ENCODE results near the gene IFITM2. TPM values are rescaled to one million over a fixed set of nuclear protein-coding genes. Genes with fewer than 3 reads are reported as not detected.

IFITM2 gene
- total and polyA plus RNA-seq, 2 experiments from 2014 or later: 104 to 1,025 TPM

- Histone ChIP-seq H3K4me2 (ENCODE audit: unreplicated experiment) (no peak overlapping the region), H3K9me2 (ENCODE audit: insufficient read depth) (no peaks in the 10 kb centered on the region), H4K20me1 (ENCODE audit: insufficient read depth) (no peaks in the 10 kb centered on the region), H3F3A (ENCODE audit: insufficient read depth) (no peaks in the 10 kb centered on the region), H2AFZ (no peak overlapping the region), H3K27ac (no peak overlapping the region), H3K4me3 (no peak overlapping the region), H3K79me2 (ENCODE audit: insufficient read depth) (no peaks in the 10 kb centered on the region), H3K4me1 (ENCODE audit: insufficient read depth) (no peaks in the 10 kb centered on the region), H3K36me3 (ENCODE audit: low read depth) (no peaks in the 10 kb centered on the region), H3K9ac (no peak overlapping the region), H3K27me3 (replicated peaks; ENCODE audit: insufficient read depth) (no peaks in the 10 kb centered on the region), H3K9me3 (ENCODE audit: low read depth) (no peaks in the 10 kb centered on the region)
- no peak for DNase-seq
- in situ Hi-C loops (cut with MboI): no loop called here
- TF ChIP-seq EZH2phosphoT487 (IDR thresholded peaks at IDR 0.05; ENCODE audit: insufficient read depth, low read depth) (no peak), EZH2 (IDR thresholded peaks at IDR 0.05; ENCODE audit: insufficient read depth, poor library complexity, severe bottlenecking) (no peak)
- WGBS, 2 experiments (ENCODE audit: low coverage in 1 of 2, low lambda C conversion rate in 2 of 2, missing lambda C conversion rate in 2 of 2): 90 to 94% methylated on average over 25 to 27 of the region's 27 CpGs
Observed at GRCh38 chr11:293852-294661, 13.6 kb upstream of the IFITM2 start.

GRCh38 chr11:294780-295179 lies 12.8 kb upstream of the IFITM2 start:
- H3K9me2 ChIP-seq (ENCODE audit: insufficient read depth): no peaks in the 10 kb centered on the region
- H4K20me1 ChIP-seq (ENCODE audit: insufficient read depth): no peaks in the 10 kb centered on the region
- no peak overlapping the region for H3K4me2 ChIP-seq (ENCODE audit: unreplicated experiment)
- no peaks in the 10 kb centered on the region for H3K79me2 ChIP-seq (ENCODE audit: insufficient read depth)
- 89 to 94% methylated on average over 15 of the region's 16 CpGs for WGBS, 2 experiments (ENCODE audit: low coverage in 1 of 2, low lambda C conversion rate in 2 of 2, missing lambda C conversion rate in 2 of 2)
- in situ Hi-C loops (cut with MboI): no loop called here
- H3K9ac ChIP-seq: no peak overlapping the region
- no peaks in the 10 kb centered on the region for H3K27me3 ChIP-seq (replicated peaks; ENCODE audit: insufficient read depth)
- DNase-seq: no peak
- no peak overlapping the region for H2AFZ ChIP-seq
- H3K9me3 ChIP-seq (ENCODE audit: low read depth): no peaks in the 10 kb centered on the region
- no peak overlapping the region for H3K27ac ChIP-seq
- H3K36me3 ChIP-seq (ENCODE audit: low read depth): no peaks in the 10 kb centered on the region
- no peak for TF ChIP-seq EZH2 (IDR thresholded peaks at IDR 0.05; ENCODE audit: insufficient read depth, poor library complexity, severe bottlenecking)
- TF ChIP-seq EZH2phosphoT487 (IDR thresholded peaks at IDR 0.05; ENCODE audit: insufficient read depth, low read depth): no peak
- no peaks in the 10 kb centered on the region for H3K4me1 ChIP-seq (ENCODE audit: insufficient read depth)
- H3F3A ChIP-seq (ENCODE audit: insufficient read depth): no peaks in the 10 kb centered on the region
- no peak overlapping the region for H3K4me3 ChIP-seq

DNA sequence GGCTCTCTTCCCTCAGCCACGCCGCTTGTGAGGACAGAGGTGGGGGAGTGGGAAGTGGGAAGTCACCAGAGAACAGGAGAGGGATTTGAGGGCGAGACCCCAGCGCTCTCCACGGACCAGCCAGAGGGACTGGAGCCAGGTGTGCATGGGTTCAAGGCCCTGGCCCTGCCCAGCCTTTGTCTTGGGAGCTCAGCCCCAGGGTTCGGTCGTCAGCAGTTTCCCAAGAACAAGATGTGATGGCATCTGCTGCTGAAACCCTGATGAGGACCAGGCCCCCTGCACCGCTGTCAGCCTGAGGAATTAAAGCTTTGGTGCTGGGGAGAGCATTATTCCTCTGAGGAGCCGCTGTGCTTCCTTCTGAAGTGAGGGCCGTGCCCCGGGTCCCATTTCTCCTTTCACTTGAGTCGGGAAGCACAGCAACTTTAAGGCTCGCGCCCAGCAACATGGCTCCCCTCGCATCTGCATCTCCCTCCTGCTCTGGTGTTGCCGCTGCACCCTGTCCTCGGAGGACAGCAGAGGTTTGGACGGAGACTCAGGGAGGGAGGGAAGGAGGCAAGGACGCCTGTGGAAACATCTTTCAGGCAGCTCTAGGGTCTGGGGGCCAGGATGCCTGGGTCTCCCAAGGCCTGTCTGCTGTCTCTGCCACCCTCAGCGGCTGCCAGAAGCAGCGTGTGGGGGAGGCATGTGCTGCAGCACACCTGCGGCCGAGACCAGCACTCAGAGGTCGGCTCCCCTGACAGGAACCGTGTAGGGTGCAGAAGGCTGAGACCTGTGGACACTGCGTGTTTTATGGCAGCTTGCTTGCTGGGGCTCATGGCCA lies 12.1 kb upstream of the IFITM2 start:
- no peak overlapping the region for H3K9ac ChIP-seq
- in situ Hi-C loops (cut with MboI): no loop called here
- TF ChIP-seq EZH2phosphoT487 (IDR thresholded peaks at IDR 0.05; ENCODE audit: insufficient read depth, low read depth): no peak
- TF ChIP-seq EZH2 (IDR thresholded peaks at IDR 0.05; ENCODE audit: insufficient read depth, poor library complexity, severe bottlenecking): no peak
- no peaks in the 10 kb centered on the region for H4K20me1 ChIP-seq (ENCODE audit: insufficient read depth)
- H3K9me3 ChIP-seq (ENCODE audit: low read depth): no peaks in the 10 kb centered on the region
- no peaks in the 10 kb centered on the region for H3K9me2 ChIP-seq (ENCODE audit: insufficient read depth)
- H3K4me1 ChIP-seq (ENCODE audit: insufficient read depth): no peaks in the 10 kb centered on the region
- no peak overlapping the region for H3K4me3 ChIP-seq
- H2AFZ ChIP-seq: no peak overlapping the region
- H3K27ac ChIP-seq: no peak overlapping the region
- 78% methylated on average over 26 of the region's 26 CpGs for WGBS, 2 experiments (ENCODE audit: low coverage in 1 of 2, low lambda C conversion rate in 2 of 2, missing lambda C conversion rate in 2 of 2)
- DNase-seq: no peak
- H3K27me3 ChIP-seq (replicated peaks; ENCODE audit: insufficient read depth): no peaks in the 10 kb centered on the region
- H3K79me2 ChIP-seq (ENCODE audit: insufficient read depth): no peaks in the 10 kb centered on the region
- no peaks in the 10 kb centered on the region for H3K36me3 ChIP-seq (ENCODE audit: low read depth)
- no peaks in the 10 kb centered on the region for H3F3A ChIP-seq (ENCODE audit: insufficient read depth)
- no peak overlapping the region for H3K4me2 ChIP-seq (ENCODE audit: unreplicated experiment)

DNA sequence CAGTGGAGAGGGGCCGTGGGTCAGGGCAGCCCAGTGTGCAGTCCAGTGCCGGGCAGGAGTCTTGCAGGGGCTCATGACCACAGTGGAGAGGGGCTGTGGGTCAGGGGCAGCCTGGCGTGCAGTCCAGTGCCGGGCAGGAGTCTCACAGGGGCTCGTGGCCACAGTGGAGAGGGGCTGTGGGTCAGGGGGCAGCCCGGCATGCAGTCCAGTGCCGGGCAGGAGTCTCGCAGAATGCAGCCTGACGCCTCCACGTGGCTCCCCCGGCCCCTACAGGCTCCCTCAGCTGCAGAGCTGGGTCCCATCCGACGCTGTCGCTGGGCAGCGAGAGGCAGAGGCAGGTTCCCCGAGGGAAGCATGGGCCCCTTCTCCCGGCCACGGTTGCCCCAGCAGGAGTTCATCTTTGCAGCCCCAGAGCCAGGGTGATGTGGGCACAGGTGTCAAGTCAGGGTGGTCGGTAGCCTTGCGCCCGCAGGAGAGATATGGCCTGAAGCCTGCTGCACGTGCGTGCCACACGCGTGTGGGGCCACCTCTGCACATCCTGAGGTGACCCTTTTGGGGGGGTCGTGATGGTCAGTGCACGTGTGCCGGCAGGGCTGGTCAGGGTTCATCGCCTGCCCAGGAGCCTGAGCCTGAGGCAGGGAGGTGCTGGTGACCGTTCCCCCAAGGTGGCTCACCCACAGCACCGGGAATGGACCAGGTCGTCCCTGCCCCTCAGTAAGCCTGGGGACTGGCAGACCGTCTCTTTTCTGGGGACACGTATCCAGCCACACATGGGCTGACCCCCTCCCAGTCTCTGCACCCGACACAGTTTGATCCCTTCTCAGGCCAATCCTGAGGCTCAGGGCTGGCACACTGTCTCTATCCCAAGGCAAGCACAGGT lies 11.2 kb upstream of the IFITM2 start:
- Histone ChIP-seq H3K27ac (no peak overlapping the region), H2AFZ (no peak overlapping the region), H3K4me3 (no peak overlapping the region), H3K36me3 (ENCODE audit: low read depth) (no peaks in the 10 kb centered on the region), H3K4me1 (ENCODE audit: insufficient read depth) (no peaks in the 10 kb centered on the region), H3K9me3 (ENCODE audit: low read depth) (no peaks in the 10 kb centered on the region), H3F3A (ENCODE audit: insufficient read depth) (no peaks in the 10 kb centered on the region), H3K9ac (no peak overlapping the region), H4K20me1 (ENCODE audit: insufficient read depth) (no peaks in the 10 kb centered on the region), H3K27me3 (replicated peaks; ENCODE audit: insufficient read depth) (no peaks in the 10 kb centered on the region), H3K79me2 (ENCODE audit: insufficient read depth) (no peaks in the 10 kb centered on the region), H3K4me2 (ENCODE audit: unreplicated experiment) (no peak overlapping the region), H3K9me2 (ENCODE audit: insufficient read depth) (no peaks in the 10 kb centered on the region)
- TF ChIP-seq EZH2 (IDR thresholded peaks at IDR 0.05; ENCODE audit: insufficient read depth, poor library complexity, severe bottlenecking): no peak
- TF ChIP-seq EZH2phosphoT487 (IDR thresholded peaks at IDR 0.05; ENCODE audit: insufficient read depth, low read depth): no peak
- no peak for DNase-seq
- WGBS, 2 experiments (ENCODE audit: low coverage in 1 of 2, low lambda C conversion rate in 2 of 2, missing lambda C conversion rate in 2 of 2): 76 to 79% methylated on average over 35 of the region's 35 CpGs
- in situ Hi-C loops (cut with MboI): no loop called here

Measured in GM23248 (cell line).